ENCODE data around the gene ITPR3.
A peak's percentile ranks its signal among the peaks of the same experiment; 100 is the strongest.

The ITPR3 gene

DNA sequence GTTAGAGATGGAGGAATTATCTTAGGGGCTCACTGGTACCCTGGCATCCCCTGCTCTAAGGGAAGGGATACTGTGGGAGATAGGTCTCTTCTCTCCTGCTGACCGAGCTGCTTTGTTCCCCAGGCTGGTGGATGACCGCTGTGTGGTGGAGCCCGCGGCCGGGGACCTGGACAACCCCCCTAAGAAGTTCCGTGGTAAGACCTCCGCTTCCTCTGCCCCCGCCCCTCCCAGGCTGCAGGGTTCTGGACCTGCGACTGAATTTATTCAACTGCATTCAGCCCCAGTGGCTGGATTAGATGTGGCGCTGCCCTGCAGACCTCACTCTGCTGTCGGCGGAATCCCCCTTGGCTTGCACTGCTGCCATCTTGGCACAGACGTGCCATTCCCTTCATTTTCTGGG is 19.2 kb downstream of the ITPR3 start:
- no peak for DNase-seq

- DNase-seq: no peak
These were observed 20.0 kb downstream of the ITPR3 start for GRCh38 chr6:33641144-33641543.

DNA sequence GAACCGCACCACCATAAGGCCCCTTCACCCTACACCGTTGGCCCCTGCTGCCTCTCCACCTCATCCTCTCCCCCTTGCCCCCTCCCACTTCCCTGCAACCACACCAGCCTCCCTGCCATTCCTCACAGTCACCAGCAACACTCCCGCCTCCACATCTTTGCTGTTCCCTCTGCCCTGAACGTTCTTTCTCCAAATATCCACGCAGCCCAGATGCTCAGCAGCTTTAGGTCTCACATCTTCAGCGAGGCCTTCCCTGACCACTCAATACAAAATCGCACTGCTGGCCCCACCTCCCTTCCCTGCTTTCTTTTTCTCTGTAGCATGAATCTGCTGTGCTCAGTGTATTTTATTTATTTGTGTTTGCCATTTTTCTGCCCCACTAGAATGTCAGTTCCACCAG is 20.5 kb downstream of the ITPR3 start:
- DNase-seq: no peak

DNA sequence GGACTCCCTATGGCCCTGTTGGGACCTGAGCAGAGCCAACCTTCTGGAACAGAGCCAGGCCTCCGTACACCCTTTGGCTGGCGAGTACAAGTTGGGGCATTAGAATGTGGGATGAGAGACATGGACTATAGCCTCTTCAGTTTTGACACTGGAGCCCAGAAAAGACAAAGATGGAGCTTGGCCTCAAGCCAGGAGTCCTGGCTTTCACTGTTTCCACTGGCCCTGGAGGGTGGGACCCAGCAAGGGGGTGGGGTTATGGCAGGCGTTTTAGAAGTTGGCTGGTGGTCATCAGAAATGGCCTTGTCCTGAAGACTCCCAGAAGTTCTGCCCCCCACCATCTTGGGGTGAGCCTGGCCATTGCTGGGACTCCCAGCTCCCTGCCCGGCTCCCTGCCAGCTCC is 21.8 kb downstream of the ITPR3 start:
- no peak for DNase-seq

DNA sequence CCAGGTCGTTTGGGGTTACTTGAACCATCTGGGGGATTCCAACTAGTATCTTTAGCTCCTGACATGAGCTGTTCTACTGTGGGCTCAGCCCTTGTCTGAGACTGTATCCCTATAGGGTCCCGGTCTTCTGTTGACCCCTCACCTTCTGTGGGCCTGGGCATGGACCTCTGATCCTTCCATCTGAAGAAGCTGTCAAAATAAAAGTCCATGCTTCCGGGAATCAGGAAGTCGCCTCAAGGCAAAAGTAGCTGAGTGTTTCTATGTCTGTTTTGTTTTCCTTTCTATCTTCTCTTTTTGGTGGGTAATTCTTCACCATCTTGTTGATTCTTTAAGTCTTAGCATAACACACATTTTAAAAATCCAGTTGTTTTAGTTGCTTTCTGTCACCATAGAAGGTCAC is 30.3 kb downstream of the ITPR3 start:
- DNase-seq: no peak

GRCh38 chr6:33652002-33652401 is 30.9 kb downstream of the ITPR3 start:
- no peak for DNase-seq

DNA sequence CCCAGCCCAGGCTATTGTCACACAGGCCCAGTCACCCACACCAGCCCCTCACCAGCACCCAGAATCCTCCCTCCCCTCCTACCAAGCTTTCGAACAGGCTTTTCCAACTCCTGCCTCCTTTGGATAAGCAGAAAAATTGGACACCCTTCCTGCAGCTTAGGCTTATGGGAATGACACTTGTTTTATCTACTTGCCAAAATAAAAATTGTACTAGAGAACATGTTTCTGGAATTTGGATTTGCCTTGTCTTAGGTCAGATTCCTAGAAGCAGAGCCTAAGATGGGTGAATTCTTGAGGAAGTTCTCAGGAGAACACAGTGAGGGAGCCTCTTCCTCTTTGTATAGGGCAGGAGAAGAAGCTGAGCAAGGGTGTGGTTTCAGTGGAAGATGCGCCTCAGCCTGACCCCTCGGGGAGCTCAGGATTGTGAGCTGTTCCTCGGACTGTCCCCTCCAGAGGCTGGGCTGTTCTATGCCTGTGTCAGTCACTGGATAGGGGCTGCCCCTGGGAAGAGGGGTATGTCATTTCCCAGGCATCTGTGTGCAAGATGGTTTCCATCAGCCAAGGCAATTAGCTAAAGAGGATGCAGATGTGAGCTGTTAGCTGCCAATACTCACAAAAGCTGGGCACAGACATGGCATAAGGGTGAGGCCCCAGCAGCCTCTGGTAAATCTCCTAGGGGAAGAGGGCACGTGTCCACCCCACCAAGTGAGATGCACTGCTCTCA is 33.9 kb downstream of the ITPR3 start:
- no peak for DNase-seq

- no peak for DNase-seq
These were observed 35.7 kb downstream of the ITPR3 start for GRCh38 chr6:33656844-33657243.

- no peak for DNase-seq
These were observed 38.0 kb downstream of the ITPR3 start for GRCh38 chr6:33658982-33659689.

DNA sequence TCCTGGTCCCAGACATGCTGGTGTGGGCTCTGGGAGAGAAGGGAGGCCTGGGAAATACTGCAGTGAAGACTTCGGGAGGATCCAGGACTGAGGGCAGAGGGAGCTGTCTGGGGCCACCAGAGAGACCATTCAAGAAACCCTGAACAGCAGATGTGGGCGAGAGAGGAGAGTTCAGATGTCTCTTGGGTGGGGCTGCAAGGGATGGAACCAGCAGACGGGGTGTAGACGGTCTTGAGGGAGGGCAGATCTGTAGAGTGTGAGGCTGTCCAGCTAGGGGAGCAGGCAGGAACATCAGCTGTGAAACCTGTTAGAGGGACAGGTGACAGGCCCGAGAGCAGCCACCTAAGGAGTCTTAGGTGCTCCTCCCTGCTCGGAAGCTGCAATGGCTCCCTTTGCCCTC is 38.9 kb downstream of the ITPR3 start:
- DNase-seq: no peak

- no peak for DNase-seq
These were observed 40.1 kb downstream of the ITPR3 start for GRCh38 chr6:33661106-33661838.

DNA sequence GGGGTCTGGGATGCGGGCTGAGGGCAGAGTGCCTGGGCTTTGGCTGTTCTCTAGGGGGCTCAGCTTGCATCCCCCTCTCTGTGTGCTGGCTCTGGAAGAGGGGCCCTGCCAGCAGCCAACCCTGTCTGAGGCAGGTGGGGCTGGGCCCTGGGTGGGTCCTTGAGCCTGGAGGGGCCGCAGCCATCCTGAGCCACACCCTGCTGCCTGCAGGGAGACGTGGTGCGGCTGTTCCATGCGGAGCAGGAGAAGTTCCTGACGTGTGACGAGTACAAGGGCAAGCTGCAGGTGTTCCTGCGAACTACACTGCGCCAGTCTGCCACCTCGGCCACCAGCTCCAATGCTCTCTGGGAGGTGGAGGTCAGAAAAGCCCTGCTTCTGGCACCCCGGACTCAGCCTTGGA is 41.2 kb downstream of the ITPR3 start:
- DNase-seq: no peak

DNA sequence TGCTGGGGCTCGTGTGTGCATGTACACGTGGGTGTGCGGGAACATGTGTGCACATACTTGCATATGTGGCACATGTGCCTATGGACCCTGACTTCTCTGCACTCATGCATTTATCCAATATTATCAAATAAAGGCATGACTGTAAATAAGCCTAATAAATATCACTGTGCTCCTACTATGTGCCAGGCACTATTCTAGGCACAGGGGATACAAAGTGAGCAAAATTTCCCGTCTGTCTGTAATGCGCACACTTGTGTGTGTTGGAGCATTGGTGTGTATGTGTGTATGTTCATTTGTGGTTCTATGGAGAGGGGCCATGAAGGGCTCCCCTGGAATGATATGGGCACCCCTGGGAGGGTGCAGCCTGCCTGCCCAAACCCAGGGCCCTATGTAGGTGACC is 41.9 kb downstream of the ITPR3 start:
- DNase-seq: no peak

GRCh38 chr6:33663727-33664449 is 42.8 kb downstream of the ITPR3 start:
- DNase-seq: no peak

DNA sequence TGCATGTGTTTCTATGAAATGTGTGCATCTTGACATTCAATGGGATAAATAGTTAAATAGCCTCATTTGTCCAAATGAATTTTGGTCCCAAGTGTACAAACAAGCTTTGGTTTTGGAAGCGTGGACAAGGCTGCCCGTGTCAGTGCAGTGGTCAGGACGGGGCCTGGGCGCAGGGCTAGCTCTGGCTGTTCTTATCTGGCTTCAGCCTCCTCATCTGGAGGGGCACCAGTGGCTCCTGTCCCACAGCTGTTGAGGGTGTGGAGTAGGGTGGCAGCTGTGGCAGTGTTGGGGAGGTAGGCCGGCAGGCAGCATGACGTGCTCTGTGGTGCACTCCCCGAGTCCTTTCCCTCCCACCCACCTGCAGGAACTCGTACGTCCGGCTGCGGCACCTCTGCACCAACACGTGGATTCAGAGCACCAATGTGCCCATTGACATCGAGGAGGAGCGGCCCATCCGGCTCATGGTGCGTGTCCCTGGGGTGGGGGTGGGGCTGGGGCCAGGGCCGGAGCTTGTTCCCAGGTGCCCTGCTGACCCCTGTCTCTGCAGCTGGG is 43.5 kb downstream of the ITPR3 start:
- DNase-seq: no peak

DNA sequence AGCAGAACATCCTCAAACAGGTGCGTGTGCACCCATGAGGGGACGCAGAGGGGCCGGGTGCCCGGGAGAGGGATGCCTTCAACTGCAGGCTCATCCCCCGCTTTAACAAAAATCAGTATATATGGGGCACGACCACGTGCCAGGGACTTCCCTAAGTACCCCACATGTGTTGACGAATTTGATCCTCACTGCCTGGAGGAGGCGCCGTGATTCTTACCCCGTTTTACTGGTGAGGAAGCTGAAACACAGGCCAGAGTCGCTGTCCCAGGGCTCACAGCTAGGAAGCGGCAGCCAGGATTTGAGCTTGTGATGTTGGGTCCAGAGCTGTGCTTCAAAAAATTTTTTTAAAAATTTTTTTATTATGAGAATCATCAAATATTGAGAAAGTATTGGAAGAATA is 44.8 kb downstream of the ITPR3 start:
- no peak for DNase-seq

DNA sequence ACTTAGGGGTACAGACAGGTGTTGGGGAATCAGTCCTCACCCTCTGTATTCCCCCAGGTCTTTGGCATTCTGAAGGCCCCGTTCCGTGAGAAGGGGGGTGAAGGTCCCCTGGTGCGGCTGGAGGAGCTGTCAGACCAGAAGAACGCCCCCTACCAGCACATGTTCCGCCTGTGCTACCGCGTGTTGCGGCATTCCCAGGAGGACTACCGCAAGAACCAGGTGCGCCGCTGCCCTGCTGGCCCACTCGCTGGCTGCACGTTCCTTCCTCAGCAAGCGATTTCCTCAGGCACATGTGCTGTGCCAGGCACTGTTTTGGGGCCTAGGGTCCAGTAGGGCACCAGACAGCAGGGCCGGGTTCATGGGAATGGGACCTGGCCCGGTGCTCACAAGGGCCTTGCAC is 46.0 kb downstream of the ITPR3 start:
- DNase-seq: no peak

- DNase-seq: no peak
These were observed 46.7 kb downstream of the ITPR3 start for GRCh38 chr6:33667776-33668175.

DNA sequence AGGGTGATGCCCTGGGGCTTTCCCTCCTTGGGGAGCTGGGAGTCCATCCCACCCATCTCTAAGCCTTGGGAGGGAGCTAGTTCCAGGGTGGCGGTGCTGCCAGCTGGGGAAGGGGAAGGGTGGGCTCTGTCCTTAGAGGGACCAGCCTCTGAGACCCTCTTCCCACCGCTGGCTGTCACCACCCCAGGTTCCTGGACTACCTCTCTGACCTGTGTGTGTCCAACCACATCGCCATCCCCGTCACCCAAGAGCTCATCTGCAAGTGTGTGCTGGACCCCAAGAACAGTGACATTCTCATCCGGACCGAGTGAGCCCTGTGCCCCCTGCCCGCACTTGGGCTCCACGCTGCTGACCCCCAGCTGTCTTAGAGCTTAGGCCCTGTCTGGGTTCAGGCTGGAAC is 47.2 kb downstream of the ITPR3 start:
- no peak for DNase-seq

DNA sequence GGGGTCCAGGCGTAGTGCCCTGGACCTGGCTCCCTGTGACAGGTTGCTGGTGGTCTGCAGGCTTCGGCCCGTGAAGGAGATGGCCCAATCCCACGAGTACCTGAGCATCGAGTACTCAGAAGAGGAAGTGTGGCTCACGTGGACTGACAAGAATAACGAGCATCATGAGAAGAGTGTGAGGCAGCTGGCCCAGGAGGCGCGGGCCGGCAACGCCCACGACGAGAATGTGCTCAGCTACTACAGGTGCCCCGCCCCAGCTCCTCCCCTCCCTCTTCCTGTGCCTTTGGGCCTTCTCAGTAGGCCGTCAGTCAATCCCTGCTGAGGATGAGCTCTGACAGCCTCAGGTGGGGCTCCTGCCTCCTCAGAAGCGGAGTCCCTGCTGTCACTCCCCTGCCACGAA is 47.8 kb downstream of the ITPR3 start:
- peak in 2 of 4 experiments; percentile 58 to 71 for DNase-seq

- no peak for DNase-seq
These were observed 49.1 kb downstream of the ITPR3 start for GRCh38 chr6:33670086-33670660.

DNA sequence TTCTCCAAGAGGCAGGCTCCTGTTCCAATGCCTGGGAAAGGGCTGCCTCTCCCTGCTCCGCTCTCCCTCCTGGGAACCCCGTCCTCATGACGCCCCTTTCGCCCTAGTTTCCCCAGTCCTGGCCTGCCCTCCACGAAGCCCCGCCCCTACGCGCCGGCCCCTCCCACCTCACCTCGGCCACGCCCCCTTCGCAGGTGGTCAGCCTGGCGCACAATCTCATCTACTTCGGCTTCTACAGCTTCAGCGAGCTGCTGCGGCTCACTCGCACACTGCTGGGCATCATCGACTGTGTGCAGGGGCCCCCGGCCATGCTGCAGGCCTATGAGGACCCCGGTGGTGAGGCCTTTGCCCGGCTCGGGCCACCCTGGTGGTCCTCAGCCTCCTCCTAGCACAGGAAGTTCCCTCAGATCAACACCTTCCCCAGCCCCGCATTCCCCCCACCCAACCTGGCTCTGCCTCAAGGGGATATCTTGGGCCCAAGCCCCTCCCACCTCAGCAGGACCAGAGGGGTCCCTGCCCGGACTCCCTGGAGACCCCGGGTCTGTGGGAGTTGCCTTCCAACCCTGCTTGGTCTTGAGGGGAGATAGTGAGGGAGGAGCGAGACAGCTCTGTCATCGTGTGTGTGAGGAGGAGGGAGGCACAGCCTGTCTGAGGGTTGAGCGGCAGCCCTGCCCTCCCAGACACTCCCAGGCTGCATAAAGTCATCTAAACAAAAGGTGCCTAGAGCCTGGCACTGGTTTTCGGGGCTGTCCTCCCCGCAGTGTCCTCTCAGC is 50.0 kb downstream of the ITPR3 start:
- no peak for DNase-seq

Measured in activated CD4-positive, CD25-positive, alpha-beta regulatory T cell (primary cell).